ENCODE results near the gene ZNF688. TPM values are rescaled to one million over a fixed set of nuclear protein-coding genes. Genes with fewer than 3 reads are reported as not detected.

Gene ZNF688
- total and polyA plus RNA-seq, 2 experiments from 2014 or later = 4.0 to 4.4 TPM

- Mint-ChIP-seq H3K36me3 (ENCODE audit: low read depth) (peaks cover 55% of the 10 kb centered on the region), H3K4me3 (no peak overlapping the region), H3K9me3 (peaks cover 3% of the 10 kb centered on the region; the same call in 2 of the 3 replicates), H3K4me1 (no peaks in the 10 kb centered on the region), H3K27me3 (ENCODE audit: insufficient read depth, low read depth, poor library complexity) (peaks cover 5% of the 10 kb centered on the region), H3K27ac (no peak overlapping the region)
- ATAC-seq (no peak), DNase-seq (ENCODE audit: low spot score) (no peak)
- H3K4me3 ChIP-seq = no peak overlapping the region
- no peaks in the 10 kb centered on the region for H3K9me2 ChIP-seq (ENCODE audit: insufficient read depth)
- 0 out of 2 replicates have a peak, but pooled peaks cover 12% of the 10 kb centered on the region for H3K79me2 ChIP-seq (replicated peaks; ENCODE audit: insufficient read depth)
- 0 out of 2 replicates have a peak, but pooled peaks cover 19% of the 10 kb centered on the region for H3K36me3 ChIP-seq (ENCODE audit: insufficient read depth)
- H3K4me1 ChIP-seq (ENCODE audit: insufficient read depth) = 0 out of 2 replicates have a peak, but pooled peaks cover 3% of the 10 kb centered on the region
- peaks cover 2% of the 10 kb centered on the region; the same call in 1 of the 2 replicates for H3F3A ChIP-seq (replicated peaks; ENCODE audit: low read depth)
- TF ChIP-seq REST (IDR thresholded peaks at IDR 0.05; ENCODE audit: unreplicated experiment) = no peak
- TF ChIP-seq CREB1 (CRISPR knock-in tag; IDR thresholded peaks at IDR 0.05; ENCODE audit: low read depth) = no peak
- no peak for TF ChIP-seq ZNF114 (CRISPR knock-in tag; IDR thresholded peaks at IDR 0.05)
- TF ChIP-seq ZNF331 (CRISPR knock-in tag; IDR thresholded peaks at IDR 0.05; ENCODE audit: low read depth) = no peak
- no peak for TF ChIP-seq CTCF (conservative IDR thresholded peaks at IDR 0.05; ENCODE audit: low read depth in 2 of 2)
- no peak for TF ChIP-seq ETS1 (IDR thresholded peaks at IDR 0.05)
- TF ChIP-seq NANOG (IDR thresholded peaks at IDR 0.05; ENCODE audit: borderline replicate concordance) = no peak
- TF ChIP-seq EZH2 (IDR thresholded peaks at IDR 0.05; ENCODE audit: low read depth, unreplicated experiment) = no peak
- H3K4me2 ChIP-seq = no peak overlapping the region
- no peak overlapping the region for H3K27ac ChIP-seq (ENCODE audit: low read depth)
- H4K20me1 ChIP-seq (replicated peaks; ENCODE audit: insufficient read depth) = peaks cover 10% of the 10 kb centered on the region; the same call in 1 of the 2 replicates
- H3K27me3 ChIP-seq (ENCODE audit: insufficient read depth) = no peaks in the 10 kb centered on the region
- H2AFZ ChIP-seq = no peak overlapping the region
Measured at GRCh38 chr16:30603945-30604315, 32.4 kb upstream of the ZNF688 start.

Data from GM23338 (cell line).